H9 (cell line): ENCODE measurements around the gene METRNL. TPM values are rescaled to one million over a fixed set of nuclear protein-coding genes. Genes with fewer than 3 reads are reported as not detected.

ENCODE experiments used
- DNase-seq: peaks from one replicate; pipeline ENCODE4 v3.0.0-alpha.2; 2017
- H2AFZ ChIP-seq: one replicate; pipeline ENCODE4 v1.6.1; 2013; ENCODE audit warnings: mild to moderate bottlenecking, low read length, control low read depth, moderate library complexity
- H2AK5ac ChIP-seq: 2 replicates; pipeline ENCODE4 v1.6.1; 2013; ENCODE audit warnings: low read length, control low read depth, mixed read lengths; ENCODE audit not compliant: insufficient read length
- H2BK120ac ChIP-seq: one replicate; pipeline ENCODE4 v1.6.1; 2013; ENCODE audit warnings: low read depth, mild to moderate bottlenecking, low read length, control low read depth, inconsistent platforms; ENCODE audit not compliant: poor library complexity, severe bottlenecking
- H2BK12ac ChIP-seq: 2 replicates; pipeline ENCODE4 v1.6.1; 2013; ENCODE audit warnings: low read length, control low read depth, mixed read lengths, low read depth; ENCODE audit not compliant: insufficient read length
- H2BK15ac ChIP-seq: 2 replicates; pipeline ENCODE4 v1.6.1; 2013; ENCODE audit warnings: low read depth, low read length, control low read depth
- H2BK20ac ChIP-seq: one replicate; pipeline ENCODE4 v1.6.1; 2013; ENCODE audit warnings: low read depth, mild to moderate bottlenecking, low read length, control low read depth, inconsistent platforms; ENCODE audit not compliant: poor library complexity, severe bottlenecking
- H2BK5ac ChIP-seq: 2 replicates; pipeline ENCODE4 v1.6.1; 2013; ENCODE audit warnings: low read length, control low read depth, mixed read lengths; ENCODE audit not compliant: insufficient read length
- H3K14ac ChIP-seq: 2 replicates; pipeline ENCODE4 v1.6.1; 2013; ENCODE audit warnings: low read length, control low read depth; ENCODE audit not compliant: insufficient read depth
- H3K18ac ChIP-seq: 2 replicates; pipeline ENCODE4 v1.6.1; 2013; ENCODE audit warnings: low read depth, mild to moderate bottlenecking, mixed read lengths, low read length, control low read depth; ENCODE audit not compliant: insufficient read length
- H3K23ac ChIP-seq: 2 replicates; pipeline ENCODE4 v1.6.1; 2013; ENCODE audit warnings: low read length, control low read depth, mixed read lengths, low read depth; ENCODE audit not compliant: insufficient read length
- H3K23me2 ChIP-seq: 2 replicates; pipeline ENCODE4 v1.6.1; 2013; ENCODE audit warnings: low read depth, mild to moderate bottlenecking, mixed read lengths, low read length, control low read depth; ENCODE audit not compliant: insufficient read length, poor library complexity, severe bottlenecking
- H3K27ac ChIP-seq: 2 replicates; pipeline ENCODE4 v1.5.1; 2013; ENCODE audit warnings: low read length, control low read depth, mixed read lengths, low read depth; ENCODE audit not compliant: insufficient read length
- H3K27me3 ChIP-seq: 2 replicates; pipeline ENCODE4 v1.6.1; 2013; ENCODE audit warnings: low read length, control low read depth, inconsistent platforms; ENCODE audit not compliant: insufficient read depth
- H3K4ac ChIP-seq: 2 replicates; pipeline ENCODE4 v1.6.1; 2013; ENCODE audit warnings: low read depth, mild to moderate bottlenecking, control low read depth, inconsistent platforms, low read length, moderate library complexity
- H3K4me1 ChIP-seq: 2 replicates; pipeline ENCODE4 v1.6.1; 2013; ENCODE audit warnings: low read length, control low read depth, inconsistent platforms; ENCODE audit not compliant: insufficient read depth
- H3K4me2 ChIP-seq: 2 replicates; pipeline ENCODE4 v1.6.1; 2013; ENCODE audit warnings: low read length, control low read depth, mixed read lengths; ENCODE audit not compliant: insufficient read length, insufficient read depth
- H3K56ac ChIP-seq: 2 replicates; pipeline ENCODE4 v1.6.1; 2013; ENCODE audit warnings: low read depth, mild to moderate bottlenecking, mixed read lengths, low read length, control low read depth; ENCODE audit not compliant: insufficient read length
- H3K79me1 ChIP-seq: 2 replicates; pipeline ENCODE4 v1.6.1; 2013; ENCODE audit warnings: low read depth, mild to moderate bottlenecking, moderate library complexity, low read length, control low read depth, inconsistent platforms; ENCODE audit not compliant: insufficient read depth, poor library complexity, severe bottlenecking
- H3K79me2 ChIP-seq: 2 replicates; pipeline ENCODE4 v1.6.1; 2013; ENCODE audit warnings: low read length, control low read depth, inconsistent platforms; ENCODE audit not compliant: insufficient read depth
- H3K9ac ChIP-seq: 2 replicates; pipeline ENCODE4 v1.6.1; 2013; ENCODE audit warnings: low read length, control low read depth, mixed read lengths; ENCODE audit not compliant: insufficient read length; ENCODE audit errors: extremely low read depth
- H3K9me3 ChIP-seq: one replicate; pipeline ENCODE4 v1.6.1; 2013; ENCODE audit warnings: low read depth, low read length, inconsistent platforms; ENCODE audit not compliant: control insufficient read depth
- H3T11ph ChIP-seq: one replicate; pipeline ENCODE4 v1.6.1; 2013; ENCODE audit warnings: mild to moderate bottlenecking, low read length, control low read depth, inconsistent platforms
- H4K20me1 ChIP-seq: one replicate; pipeline ENCODE4 v1.6.1; 2013; ENCODE audit not compliant: control insufficient read depth, insufficient read length, insufficient read depth
- H4K5ac ChIP-seq: 2 replicates; pipeline ENCODE4 v1.6.1; 2013; ENCODE audit warnings: low read depth, mild to moderate bottlenecking, mixed read lengths, low read length, control low read depth; ENCODE audit not compliant: insufficient read length
- H4K8ac ChIP-seq: replicated peaks from 2 replicates; pipeline ENCODE4 v1.6.1; 2013; ENCODE audit warnings: low read length, control low read depth, mixed read lengths, low read depth; ENCODE audit not compliant: insufficient read length
- H4K91ac ChIP-seq: 2 replicates; pipeline ENCODE4 v1.6.1; 2013; ENCODE audit warnings: low read depth, mild to moderate bottlenecking, moderate library complexity, mixed read lengths, low read length, control low read depth; ENCODE audit not compliant: insufficient read length
- H3K27ac Mint-ChIP-seq, 3 experiments: 2 replicates in 2 of 3; 3 replicates in 1 of 3; pipeline ENCODE4 v1.8.0; 2020 to 2021; ENCODE audit warnings: mixed read lengths in 3 of 3, mild to moderate bottlenecking in 1 of 3, moderate library complexity in 1 of 3
- H3K27me3 Mint-ChIP-seq: 2 replicates; pipeline ENCODE4 v1.8.0; 2021; ENCODE audit warnings: low read depth, mild to moderate bottlenecking, moderate library complexity, mixed read lengths
- H3K36me3 Mint-ChIP-seq, 3 experiments: 2 replicates in 2 of 3; 3 replicates in 1 of 3; pipeline ENCODE4 v1.8.0; 2020 to 2021; ENCODE audit warnings: low read depth in 3 of 3, mixed read lengths in 3 of 3; ENCODE audit not compliant: insufficient read depth in 1 of 3
- H3K4me1 Mint-ChIP-seq, 2 experiments: 2 replicates each; pipeline ENCODE4 v1.8.0; 2020; ENCODE audit warnings: mixed read lengths in 2 of 2
- H3K4me3 Mint-ChIP-seq, 2 experiments: 2 replicates in 1 of 2; 3 replicates in 1 of 2; pipeline ENCODE4 v1.8.0; 2020 to 2021; ENCODE audit warnings: mild to moderate bottlenecking in 2 of 2, mixed read lengths in 2 of 2, moderate library complexity in 1 of 2
- H3K9me3 Mint-ChIP-seq, 2 experiments: 2 replicates in 1 of 2; 3 replicates in 1 of 2; pipeline ENCODE4 v1.8.0; 2020; ENCODE audit warnings: mild to moderate bottlenecking in 2 of 2, mixed read lengths in 2 of 2, moderate library complexity in 1 of 2
- WGBS: extraction: QIAGEN DNeasy Blood & Tissue Kit; methylation state at CpG from one replicate; pipeline ENCODE4 v1.1.7; 2013; ENCODE audit warnings: missing lambda C conversion rate, low lambda C conversion rate, mixed read lengths; ENCODE audit not compliant: insufficient read length; ENCODE audit errors: extremely low coverage; 5-methylcytosine and 5-hydroxymethylcytosine counted together
- total RNA-seq: library from RNA; stranded (reverse); gene quantifications from 2 replicates; pipeline ENCODE4 v1.2.1, GENCODE V29; 2021
- TF ChIP-seq, protein P1 (sequence below): fragments of 200-600 bp; sonication (generic); conservative IDR thresholded peaks from 3 replicates; pipeline ENCODE4 v1.8.0; 2021; ENCODE audit warnings: antibody characterized with exemption, mild to moderate bottlenecking

METRNL gene
- total RNA-seq, 1 experiment from 2014 or later = 21.4 TPM

DNA sequence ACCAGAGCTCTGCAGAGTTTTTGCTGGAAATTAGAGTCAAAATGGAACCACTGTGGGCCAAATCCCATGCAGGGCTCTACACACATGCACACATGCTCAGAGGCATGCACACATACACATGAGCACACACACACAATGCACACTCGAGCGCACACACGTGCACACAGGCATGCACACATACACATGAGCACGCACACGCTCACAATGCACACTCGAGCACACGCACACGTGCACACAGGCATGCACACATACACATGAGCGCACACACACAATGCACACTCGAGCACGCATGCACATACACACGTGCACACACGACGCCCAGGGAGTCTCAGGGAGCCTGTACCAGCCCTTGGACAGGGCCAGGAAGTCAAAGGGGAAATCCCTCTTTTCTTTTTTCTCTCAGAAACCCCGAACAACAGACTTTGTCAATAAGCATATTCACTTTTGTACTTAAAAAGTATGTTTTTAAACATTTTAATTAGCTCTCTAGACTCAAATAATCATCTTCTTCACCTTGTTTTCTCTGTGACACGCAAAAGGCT, 8.5 kb upstream of the METRNL start:
- no CpG with 5 or more reads among the region's 16 CpGs for WGBS
- no peaks in the 10 kb centered on the region for H3K79me1 ChIP-seq
- Mint-ChIP-seq H3K9me3 (0 out of 5 replicates have a peak, but pooled peaks cover 0 to 2% of the 10 kb centered on the region in 2 experiments), H3K4me1 (0 out of 4 replicates have a peak, but pooled peaks cover 0 to 5% of the 10 kb centered on the region in 2 experiments), H3K36me3 (no peaks in the 10 kb centered on the region), H3K27ac (peak overlapping the region in 2 of 3 experiments; percentile 53 to 87; a peak in 1 of 7 replicates), H3K4me3 (no peak overlapping the region), H3K27me3 (peaks cover 6% of the 10 kb centered on the region)
- no peak overlapping the region for H3K4ac ChIP-seq
- no peak overlapping the region for H3T11ph ChIP-seq
- no peaks in the 10 kb centered on the region for H4K20me1 ChIP-seq
- no peak overlapping the region for H3K18ac ChIP-seq
- H3K23ac ChIP-seq = peak overlapping the region; percentile 98
- H2BK12ac ChIP-seq = no peak overlapping the region
- H2AK5ac ChIP-seq = no peak overlapping the region
- H3K56ac ChIP-seq = no peak overlapping the region
- H2BK120ac ChIP-seq = no peak overlapping the region
- no peak overlapping the region for H2BK15ac ChIP-seq
- no peak overlapping the region for H4K5ac ChIP-seq
- H3K4me2 ChIP-seq = no peak overlapping the region
- no peaks in the 10 kb centered on the region for H3K27me3 ChIP-seq
- TF ChIP-seq, protein P1, sequence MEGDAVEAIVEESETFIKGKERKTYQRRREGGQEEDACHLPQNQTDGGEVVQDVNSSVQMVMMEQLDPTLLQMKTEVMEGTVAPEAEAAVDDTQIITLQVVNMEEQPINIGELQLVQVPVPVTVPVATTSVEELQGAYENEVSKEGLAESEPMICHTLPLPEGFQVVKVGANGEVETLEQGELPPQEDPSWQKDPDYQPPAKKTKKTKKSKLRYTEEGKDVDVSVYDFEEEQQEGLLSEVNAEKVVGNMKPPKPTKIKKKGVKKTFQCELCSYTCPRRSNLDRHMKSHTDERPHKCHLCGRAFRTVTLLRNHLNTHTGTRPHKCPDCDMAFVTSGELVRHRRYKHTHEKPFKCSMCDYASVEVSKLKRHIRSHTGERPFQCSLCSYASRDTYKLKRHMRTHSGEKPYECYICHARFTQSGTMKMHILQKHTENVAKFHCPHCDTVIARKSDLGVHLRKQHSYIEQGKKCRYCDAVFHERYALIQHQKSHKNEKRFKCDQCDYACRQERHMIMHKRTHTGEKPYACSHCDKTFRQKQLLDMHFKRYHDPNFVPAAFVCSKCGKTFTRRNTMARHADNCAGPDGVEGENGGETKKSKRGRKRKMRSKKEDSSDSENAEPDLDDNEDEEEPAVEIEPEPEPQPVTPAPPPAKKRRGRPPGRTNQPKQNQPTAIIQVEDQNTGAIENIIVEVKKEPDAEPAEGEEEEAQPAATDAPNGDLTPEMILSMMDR = no peak
- H2AFZ ChIP-seq = no peak overlapping the region
- no peak overlapping the region for H3K27ac ChIP-seq
- no peaks in the 10 kb centered on the region for H3K4me1 ChIP-seq
- H2BK20ac ChIP-seq = no peak overlapping the region
- H3K9me3 ChIP-seq = no peaks in the 10 kb centered on the region
- no peak for DNase-seq
- H3K9ac ChIP-seq = no peak overlapping the region
- no peak overlapping the region; the same call in 1 of the 2 replicates for H3K14ac ChIP-seq
- no peak overlapping the region for H4K91ac ChIP-seq
- H4K8ac ChIP-seq = no peak overlapping the region
- H3K79me2 ChIP-seq = no peaks in the 10 kb centered on the region
- no peaks in the 10 kb centered on the region for H3K23me2 ChIP-seq
- no peak overlapping the region for H2BK5ac ChIP-seq
